A673 (cell line): Measurements from ENCODE around the gene ST6GALNAC5.

Experiments used
- CTCF ChIP-seq: fragments of 300-800, 200-600 bp; sonication (generic); conservative IDR thresholded peaks from 2 replicates; pipeline ENCODE4 v1.5.1; 2017; ENCODE audit warnings: low read depth, mild to moderate bottlenecking, antibody characterized with exemption, low read length, moderate library complexity, mixed read lengths
- EZH2 ChIP-seq: fragments of 200-600 bp; sonication (generic); IDR thresholded peaks from 2 replicates; pipeline ENCODE4 v1.6.1; 2017; ENCODE audit warnings: borderline replicate concordance, low read depth, mild to moderate bottlenecking, mixed read lengths, antibody characterized with exemption, low read length; ENCODE audit not compliant: poor library complexity, severe bottlenecking

DNA sequence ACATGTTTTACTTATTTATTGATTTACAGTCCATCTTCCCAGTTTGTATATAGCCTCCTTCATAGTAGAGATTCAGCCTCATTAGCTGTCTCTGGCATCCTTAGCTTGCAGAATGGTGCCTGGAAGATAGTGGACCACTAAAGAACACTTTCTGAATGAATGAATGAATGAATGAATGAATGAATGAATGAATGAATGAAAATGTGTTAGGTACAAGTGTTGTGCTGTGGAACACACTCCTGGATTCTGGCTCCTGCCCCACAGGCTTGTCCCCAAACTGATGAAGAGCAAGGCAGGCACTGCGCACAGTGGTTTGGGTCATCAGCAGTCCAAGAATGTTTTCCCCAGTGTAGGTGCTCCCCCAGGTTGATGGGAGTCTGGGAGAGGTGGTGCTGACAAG is 159.4 kb downstream of the ST6GALNAC5 start:
- TF ChIP-seq CTCF (no peak), EZH2 (no peak)
